ENCODE measurements around the gene TRIP13. TPM values are rescaled to one million over a fixed set of nuclear protein-coding genes. Genes with fewer than 3 reads are reported as not detected.

The TRIP13 gene
- total and polyA plus RNA-seq, 2 of the 13 experiments (the other 11 are each of a cell fraction or from before 2014, with no cell fraction given): 13.5 to 33.0 TPM

DNA sequence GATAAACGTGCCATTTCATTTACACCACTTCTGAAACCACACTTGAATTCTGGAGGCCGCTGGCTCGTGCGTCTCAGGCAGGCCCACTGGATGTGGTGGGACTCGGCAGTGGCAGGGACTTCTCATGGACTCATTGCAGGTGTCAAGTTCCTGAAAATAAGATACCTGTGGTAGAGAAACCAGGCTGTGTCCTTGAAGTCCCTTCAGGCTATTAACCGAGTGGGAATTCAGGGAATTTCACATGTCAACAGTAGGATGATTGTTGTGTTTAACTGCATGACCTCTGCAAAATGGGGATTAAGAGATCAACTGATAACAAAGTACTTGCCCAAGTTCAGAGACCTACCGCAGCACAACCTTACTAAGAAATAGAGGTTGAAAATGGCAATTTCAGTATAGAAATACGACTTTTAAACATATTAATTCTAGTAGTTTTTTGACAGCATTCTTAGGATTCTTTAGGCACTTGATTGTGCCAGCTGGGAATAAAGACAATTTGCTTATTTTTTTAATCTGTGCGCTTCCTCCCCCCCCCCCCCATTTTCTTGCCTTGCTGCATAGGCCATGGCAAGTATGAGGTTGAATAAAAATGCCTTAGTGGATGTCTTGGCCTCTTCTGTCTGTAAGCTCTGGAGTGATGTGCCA lies 26.8 kb downstream of the TRIP13 start (continued):
- TF ChIP-seq SOX6 (IDR thresholded peaks at IDR 0.05) (no peak), SOX6 (CRISPR knock-in tag; IDR thresholded peaks at IDR 0.05) (peak; percentile 99), ZNF614 (CRISPR knock-in tag; IDR thresholded peaks at IDR 0.05; ENCODE audit: borderline replicate concordance) (peak; percentile 70; the same call in 1 of the 2 replicates), FOXM1 (CRISPR knock-in tag; IDR thresholded peaks at IDR 0.05) (no peak), ZNF792 (CRISPR knock-in tag; IDR thresholded peaks at IDR 0.05) (peak; percentile 38; the same call in 1 of the 2 replicates), CAMTA2 (CRISPR knock-in tag; IDR thresholded peaks at IDR 0.05; ENCODE audit: borderline replicate concordance) (no peak), RXRA (CRISPR knock-in tag; IDR thresholded peaks at IDR 0.05) (peak; percentile 89; the same call in 1 of the 2 replicates), NFKBIZ (CRISPR knock-in tag; IDR thresholded peaks at IDR 0.05) (no peak), SRSF4 (IDR thresholded peaks at IDR 0.05; ENCODE audit: low read depth, low read length, poor library complexity, severe bottlenecking) (no peak), SMYD3 (CRISPR knock-in tag; IDR thresholded peaks at IDR 0.05) (peak; percentile 83; the same call in 1 of the 2 replicates), NRL (CRISPR knock-in tag; IDR thresholded peaks at IDR 0.05; ENCODE audit: borderline replicate concordance) (no peak), HNRNPUL1 (IDR thresholded peaks at IDR 0.05; ENCODE audit: low read depth, low read length) (no peak), REPIN1 (CRISPR knock-in tag; IDR thresholded peaks at IDR 0.05; ENCODE audit: borderline replicate concordance, low read depth) (peak; percentile 41; the same call in 1 of the 2 replicates), KDM2A (CRISPR knock-in tag; IDR thresholded peaks at IDR 0.05; ENCODE audit: borderline replicate concordance, low read depth) (no peak), ZNF326 (CRISPR knock-in tag; IDR thresholded peaks at IDR 0.05; ENCODE audit: borderline replicate concordance) (no peak), MTF1 (CRISPR knock-in tag; IDR thresholded peaks at IDR 0.05) (no peak), MAFK (conservative IDR thresholded peaks at IDR 0.05 in 1 of 2, IDR thresholded peaks at IDR 0.05 in 1 of 2; ENCODE audit: low read length in 2 of 2) (peak in 1 of 2 experiments; percentile 36; a peak in 1 of 4 replicates), SMARCC2 (IDR thresholded peaks at IDR 0.05) (no peak)
- TF ChIP-seq, protein P1, sequence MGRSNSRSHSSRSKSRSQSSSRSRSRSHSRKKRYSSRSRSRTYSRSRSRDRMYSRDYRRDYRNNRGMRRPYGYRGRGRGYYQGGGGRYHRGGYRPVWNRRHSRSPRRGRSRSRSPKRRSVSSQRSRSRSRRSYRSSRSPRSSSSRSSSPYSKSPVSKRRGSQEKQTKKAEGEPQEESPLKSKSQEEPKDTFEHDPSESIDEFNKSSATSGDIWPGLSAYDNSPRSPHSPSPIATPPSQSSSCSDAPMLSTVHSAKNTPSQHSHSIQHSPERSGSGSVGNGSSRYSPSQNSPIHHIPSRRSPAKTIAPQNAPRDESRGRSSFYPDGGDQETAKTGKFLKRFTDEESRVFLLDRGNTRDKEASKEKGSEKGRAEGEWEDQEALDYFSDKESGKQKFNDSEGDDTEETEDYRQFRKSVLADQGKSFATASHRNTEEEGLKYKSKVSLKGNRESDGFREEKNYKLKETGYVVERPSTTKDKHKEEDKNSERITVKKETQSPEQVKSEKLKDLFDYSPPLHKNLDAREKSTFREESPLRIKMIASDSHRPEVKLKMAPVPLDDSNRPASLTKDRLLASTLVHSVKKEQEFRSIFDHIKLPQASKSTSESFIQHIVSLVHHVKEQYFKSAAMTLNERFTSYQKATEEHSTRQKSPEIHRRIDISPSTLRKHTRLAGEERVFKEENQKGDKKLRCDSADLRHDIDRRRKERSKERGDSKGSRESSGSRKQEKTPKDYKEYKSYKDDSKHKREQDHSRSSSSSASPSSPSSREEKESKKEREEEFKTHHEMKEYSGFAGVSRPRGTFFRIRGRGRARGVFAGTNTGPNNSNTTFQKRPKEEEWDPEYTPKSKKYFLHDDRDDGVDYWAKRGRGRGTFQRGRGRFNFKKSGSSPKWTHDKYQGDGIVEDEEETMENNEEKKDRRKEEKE (IDR thresholded peaks at IDR 0.05): no peak
- TF ChIP-seq, protein P2, sequence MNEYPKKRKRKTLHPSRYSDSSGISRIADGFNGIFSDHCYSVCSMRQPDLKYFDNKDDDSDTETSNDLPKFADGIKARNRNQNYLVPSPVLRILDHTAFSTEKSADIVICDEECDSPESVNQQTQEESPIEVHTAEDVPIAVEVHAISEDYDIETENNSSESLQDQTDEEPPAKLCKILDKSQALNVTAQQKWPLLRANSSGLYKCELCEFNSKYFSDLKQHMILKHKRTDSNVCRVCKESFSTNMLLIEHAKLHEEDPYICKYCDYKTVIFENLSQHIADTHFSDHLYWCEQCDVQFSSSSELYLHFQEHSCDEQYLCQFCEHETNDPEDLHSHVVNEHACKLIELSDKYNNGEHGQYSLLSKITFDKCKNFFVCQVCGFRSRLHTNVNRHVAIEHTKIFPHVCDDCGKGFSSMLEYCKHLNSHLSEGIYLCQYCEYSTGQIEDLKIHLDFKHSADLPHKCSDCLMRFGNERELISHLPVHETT (CRISPR knock-in tag; conservative IDR thresholded peaks at IDR 0.05): 0 out of 2 replicates have a peak, but pooled peaks have one; percentile 36
- TF ChIP-seq, protein P3, sequence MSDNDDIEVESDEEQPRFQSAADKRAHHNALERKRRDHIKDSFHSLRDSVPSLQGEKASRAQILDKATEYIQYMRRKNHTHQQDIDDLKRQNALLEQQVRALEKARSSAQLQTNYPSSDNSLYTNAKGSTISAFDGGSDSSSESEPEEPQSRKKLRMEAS (IDR thresholded peaks at IDR 0.05): no peak

Measured in HepG2 (cell line).